Cardiac muscle cell (in vitro differentiated cells and primary cell): ENCODE measurements around the gene CCT8L2. TPM values are rescaled to one million over a fixed set of nuclear protein-coding genes. Genes with fewer than 3 reads are reported as not detected.
"Not testable (repeated sequence)": the region's sequence is repeated elsewhere in the genome, so short reads cannot be mapped to it uniquely, and the experiment has no call there.

Experiments
- DNase-seq, 2 donors: peaks; one replicate each; pipeline versions ENCODE4 v3.0.0 to v3.0.0-alpha.2; 2010 to 2017; ENCODE audit warnings: low read depth in 1 of 2, low spot score in 1 of 2
- H3K27ac ChIP-seq: fragments of 200-600 bp; sonication (generic); 2 replicates; pipeline ENCODE4 v1.5.1; 2016
- H3K27me3 ChIP-seq: fragments of 200-600 bp; sonication (generic); 2 replicates; pipeline ENCODE4 v1.6.0; 2016; ENCODE audit warnings: control low read depth
- H3K36me3 ChIP-seq: fragments of 200-600 bp; sonication (generic); 2 replicates; pipeline ENCODE4 v1.5.1; 2016; ENCODE audit warnings: control low read depth
- H3K4me1 ChIP-seq: fragments of 200-600 bp; sonication (generic); 2 replicates; pipeline ENCODE4 v1.8.1; 2017; ENCODE audit warnings: low read depth, mild to moderate bottlenecking, mixed run types
- H3K4me3 ChIP-seq: fragments of 200-600 bp; sonication (generic); 2 replicates; pipeline ENCODE4 v1.5.1; 2016; ENCODE audit warnings: mild to moderate bottlenecking
- H3K9me3 ChIP-seq: fragments of 200-600 bp; sonication (generic); 2 replicates; pipeline ENCODE4 v1.5.1; 2017; ENCODE audit warnings: low read depth, mild to moderate bottlenecking, control low read depth
- CTCF ChIP-seq: IDR thresholded peaks from 2 replicates; pipeline ENCODE4 v1.5.1; 2012; ENCODE audit warnings: low read depth, mild to moderate bottlenecking, low read length
- polyA plus RNA-seq: library from polyadenylated mRNA; unstranded; fragments of >200 nt; fragmentation: Nextera tagmentation; extraction: Ambion mirVana; gene quantifications from 2 replicates; pipeline ENCODE4 v1.2.1, GENCODE V29; 2016
- total RNA-seq: library from RNA; depleted of rRNA; stranded (reverse); fragments of >200 nt; gene quantifications from 2 replicates; pipeline ENCODE4 v1.2.3, GENCODE V29; 2016

Gene CCT8L2
- total and polyA plus RNA-seq, 2 experiments from 2014 or later = not detected

DNA sequence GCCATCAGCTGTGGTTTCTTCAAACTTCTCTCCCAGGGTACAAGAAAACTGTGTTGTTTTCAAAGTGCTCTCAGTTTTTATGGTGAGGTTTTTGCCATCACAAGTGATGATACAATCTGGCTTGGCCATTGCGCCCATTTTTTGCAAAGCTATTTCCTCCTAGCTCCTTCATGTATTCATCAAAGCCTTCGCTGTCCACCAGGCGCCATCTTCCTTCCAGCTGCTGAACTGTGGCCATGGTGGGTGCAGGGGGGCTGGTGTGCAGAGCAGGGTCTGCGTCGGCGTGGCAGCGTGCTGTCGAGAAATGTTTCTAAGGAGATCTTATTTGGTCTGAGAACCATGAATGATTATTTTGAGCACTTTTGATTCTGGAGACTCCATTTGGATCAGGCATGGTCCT lies 2.6 kb upstream of the CCT8L2 start:
- H3K4me1 ChIP-seq, DNase-seq, H3K27me3 ChIP-seq, H3K36me3 ChIP-seq, H3K4me3 ChIP-seq, H3K27ac ChIP-seq, H3K9me3 ChIP-seq: not testable (repeated sequence)

- no peak overlapping the region for H3K4me3 ChIP-seq
- H3K27ac ChIP-seq = no peak overlapping the region
- no peaks in the 10 kb centered on the region for H3K4me1 ChIP-seq
- DNase-seq = no peak
- no peaks in the 10 kb centered on the region for H3K36me3 ChIP-seq
- H3K9me3 ChIP-seq = no peaks in the 10 kb centered on the region
- no peaks in the 10 kb centered on the region for H3K27me3 ChIP-seq
- no peak for TF ChIP-seq CTCF
These were observed 1.4 kb upstream of the CCT8L2 start for GRCh38 chr22:16594026-16594425.

DNA sequence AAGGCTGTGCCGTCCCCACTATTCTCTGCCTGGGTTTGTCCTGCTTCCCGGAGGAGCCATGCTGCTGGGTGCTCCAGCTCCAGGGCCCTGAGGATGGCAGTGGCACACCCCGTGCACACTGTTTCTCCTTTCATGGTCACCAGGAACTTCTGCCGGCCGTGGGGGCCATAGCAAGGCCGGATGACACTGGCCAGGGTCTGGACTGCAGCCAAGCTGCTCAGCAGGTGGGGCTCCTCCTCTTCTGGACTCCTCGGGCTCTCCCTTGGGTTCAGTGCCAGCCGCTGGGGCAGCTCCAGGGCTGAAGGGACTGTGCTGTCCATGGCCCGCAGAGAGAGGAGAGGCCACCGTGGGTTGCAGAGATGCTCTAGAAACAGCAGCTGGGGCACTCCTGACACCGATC lies 379 bp downstream of the CCT8L2 start:
- H3K4me1 ChIP-seq, H3K36me3 ChIP-seq, H3K9me3 ChIP-seq, H3K27ac ChIP-seq, H3K27me3 ChIP-seq, H3K4me3 ChIP-seq, DNase-seq: not testable (repeated sequence)

GRCh38 chr22:16591136-16591535 lies 1.5 kb downstream of the CCT8L2 start:
- H3K4me1 ChIP-seq, H3K27me3 ChIP-seq, DNase-seq, H3K27ac ChIP-seq, H3K4me3 ChIP-seq, H3K9me3 ChIP-seq, H3K36me3 ChIP-seq: not testable (repeated sequence)

- Histone ChIP-seq H3K4me1 (no peaks in the 10 kb centered on the region), H3K9me3 (no peaks in the 10 kb centered on the region), H3K27me3 (no peaks in the 10 kb centered on the region), H3K4me3 (no peak overlapping the region), H3K36me3 (no peaks in the 10 kb centered on the region), H3K27ac (no peak overlapping the region)
- no peak for TF ChIP-seq CTCF
- no peak for DNase-seq
These were observed 5.6 kb downstream of the CCT8L2 start for GRCh38 chr22:16586991-16587390.

DNA sequence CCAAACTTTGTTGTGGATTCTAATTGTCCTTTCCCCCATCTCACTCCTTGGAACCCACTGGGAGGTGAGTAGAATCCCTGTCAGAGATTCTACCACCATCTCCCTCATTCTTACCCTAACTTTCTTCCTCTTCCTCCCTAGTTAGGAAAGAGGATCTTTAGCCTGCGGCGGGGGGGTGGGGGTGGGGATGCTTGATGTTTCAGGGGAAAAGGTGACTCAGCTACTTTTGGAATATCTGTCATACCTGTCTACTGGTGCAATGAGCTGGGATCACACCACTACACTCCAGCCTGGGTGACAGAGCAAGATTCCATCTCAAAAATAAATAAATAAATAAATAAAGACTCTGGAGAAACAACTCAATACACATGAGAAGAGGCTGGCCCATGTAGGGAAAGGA lies 6.4 kb downstream of the CCT8L2 start:
- Histone ChIP-seq H3K4me3 (no peak overlapping the region), H3K9me3 (no peaks in the 10 kb centered on the region), H3K27ac (no peak overlapping the region), H3K27me3 (no peaks in the 10 kb centered on the region), H3K36me3 (no peaks in the 10 kb centered on the region), H3K4me1 (no peaks in the 10 kb centered on the region)
- DNase-seq = no peak
- TF ChIP-seq CTCF = no peak

DNA sequence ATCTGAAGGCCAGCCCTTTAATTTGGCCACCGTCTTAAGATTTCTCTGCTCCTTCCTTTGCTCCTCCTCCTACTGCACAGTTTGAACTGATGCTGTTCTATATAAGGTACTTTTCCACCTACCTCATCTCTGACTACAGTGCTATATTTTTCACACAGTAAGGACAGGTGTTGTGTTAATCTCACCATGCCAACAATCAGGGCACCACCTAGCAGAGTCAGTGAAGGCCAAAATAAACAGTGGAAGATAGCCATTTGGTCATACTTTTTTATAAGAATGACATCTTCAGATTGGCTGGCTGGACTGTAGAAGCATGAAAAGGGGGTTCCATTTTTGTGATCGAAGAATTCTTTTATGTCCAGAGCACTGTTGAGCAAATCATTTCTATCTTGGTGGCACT lies 11.7 kb downstream of the CCT8L2 start:
- H3K4me3 ChIP-seq, H3K27me3 ChIP-seq, DNase-seq, H3K36me3 ChIP-seq, H3K27ac ChIP-seq, H3K9me3 ChIP-seq, H3K4me1 ChIP-seq: not testable (repeated sequence)

- H3K27me3 ChIP-seq, H3K4me1 ChIP-seq, H3K4me3 ChIP-seq, H3K9me3 ChIP-seq, H3K27ac ChIP-seq, DNase-seq, H3K36me3 ChIP-seq: not testable (repeated sequence)
These were observed 23.3 kb downstream of the CCT8L2 start for GRCh38 chr22:16569240-16569834.
